NCI-H2107 treated with DMSO at 0.1 percent for 48 hours (cell line): ENCODE results near the gene HSPH1.

ENCODE experiments used
- DNase-seq: peaks from one replicate; lab custom pipeline; 2025; ENCODE audit not compliant: unreplicated experiment; lab: John Stamatoyannopoulos, UW

HSPH1 gene

DNA sequence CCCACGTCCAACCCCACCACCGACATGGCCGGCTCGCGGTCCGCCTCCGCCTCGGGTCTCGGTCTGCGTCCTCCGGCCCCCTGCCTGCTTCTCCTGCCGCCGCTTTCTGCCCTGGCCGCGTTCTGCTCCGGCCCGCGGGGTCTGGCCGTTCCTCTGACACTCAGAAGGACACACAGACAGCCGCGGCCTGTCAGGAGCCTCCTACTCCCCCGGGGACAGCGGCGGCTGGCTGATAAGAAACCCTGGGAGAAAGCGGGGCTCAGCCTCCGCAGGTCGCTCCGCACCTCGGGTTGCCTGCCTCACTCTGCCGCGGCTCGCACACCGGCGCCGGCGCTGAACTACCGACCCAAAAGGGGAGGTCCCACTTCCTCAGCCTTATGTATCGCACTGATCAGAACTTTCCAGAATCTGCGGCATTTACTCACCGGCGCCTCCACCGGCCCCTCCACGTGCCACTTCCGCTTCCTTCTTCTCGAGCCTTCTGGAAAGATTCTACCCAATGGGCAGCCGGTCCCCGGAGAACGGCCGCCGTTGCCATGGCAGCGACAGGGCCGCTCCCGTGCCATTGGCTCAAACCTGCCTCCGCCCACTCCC is at the start of gene HSPH1:
TSS of gene HSPH1 (minus strand) at position 348 of the 594 bp plus-strand sequence. CDS start at position 26, 322 bp downstream.
- DNase-seq = peak; percentile 91

DNA sequence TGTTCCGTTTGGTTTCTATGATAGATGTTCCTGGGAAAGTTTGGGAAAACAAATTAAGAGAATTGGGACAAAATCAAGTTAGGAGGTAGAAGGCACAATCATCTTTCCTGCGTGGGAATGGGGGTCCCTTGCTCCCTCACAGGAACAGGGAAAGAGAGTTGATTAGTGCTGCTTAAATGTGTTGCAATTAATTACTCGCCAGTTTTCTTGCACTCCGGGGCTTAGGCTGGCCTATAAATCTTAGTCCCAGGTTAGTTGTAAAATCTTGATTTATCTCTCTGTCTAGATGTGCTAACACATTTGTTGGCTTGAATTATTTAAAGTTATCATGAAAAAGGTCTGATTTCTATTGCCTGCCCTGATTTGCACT is 48.1 kb upstream of the HSPH1 start:
- no peak for DNase-seq

DNA sequence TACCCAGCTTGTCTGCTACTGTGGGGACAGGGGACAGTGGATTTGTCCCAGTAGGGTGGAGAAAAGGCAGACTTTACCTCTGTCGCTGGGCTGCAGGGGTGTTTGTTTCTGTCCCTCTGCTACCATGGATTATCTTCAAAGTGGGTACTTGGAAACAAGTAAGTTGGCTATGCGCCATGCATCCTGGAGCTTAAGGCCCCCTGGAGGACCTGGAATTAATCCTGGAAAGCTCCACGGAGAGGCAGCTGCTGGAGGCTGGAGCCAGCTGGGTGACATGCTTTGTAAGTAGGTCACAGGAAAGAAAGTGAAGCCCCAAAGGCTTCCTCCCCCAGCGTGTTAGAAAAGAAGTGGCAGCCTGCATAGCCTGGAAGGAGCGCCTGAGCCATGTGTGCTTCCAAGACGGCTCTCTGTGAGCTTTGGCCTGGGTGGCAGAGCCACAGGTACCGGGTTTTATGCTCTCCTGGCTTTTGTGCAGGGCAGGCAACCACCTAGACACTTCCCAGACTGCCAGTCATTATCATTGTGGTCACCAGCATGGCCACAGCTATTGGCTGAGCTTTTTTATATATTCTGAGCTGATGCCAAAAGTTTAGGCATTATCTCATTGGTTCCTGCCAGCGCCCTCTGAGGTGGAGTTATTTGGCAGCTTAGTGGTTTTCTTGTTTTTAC is 47.6 kb upstream of the HSPH1 start:
- peak; percentile 76 for DNase-seq

DNA sequence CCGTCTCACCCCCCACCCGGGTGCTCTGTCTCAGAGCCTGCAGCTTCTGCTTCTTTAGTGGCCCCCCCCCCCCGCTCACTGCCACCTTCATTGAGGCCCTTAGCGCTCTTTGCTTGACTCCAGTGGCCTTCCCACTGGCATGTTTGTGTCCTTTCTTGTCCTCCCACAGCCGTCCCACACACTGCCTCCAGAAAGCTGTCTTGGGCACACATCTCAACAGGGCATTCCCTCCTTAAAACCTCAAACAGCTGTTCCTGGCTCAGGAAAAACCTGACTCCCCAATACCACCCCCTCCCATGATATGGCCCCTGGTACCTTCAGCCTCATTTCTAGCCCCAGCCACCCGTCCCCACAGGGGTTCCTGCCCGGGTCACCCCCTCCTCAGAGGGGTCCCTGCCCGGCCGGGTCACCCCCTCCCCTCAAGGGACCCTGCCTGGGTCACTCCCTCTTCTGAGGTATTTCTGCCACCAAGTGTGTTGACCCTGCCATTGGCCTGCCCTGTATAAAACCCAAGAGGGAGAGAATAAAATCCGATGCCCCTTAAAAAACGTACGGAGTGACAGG is 46.9 kb upstream of the HSPH1 start:
- no peak for DNase-seq

DNA sequence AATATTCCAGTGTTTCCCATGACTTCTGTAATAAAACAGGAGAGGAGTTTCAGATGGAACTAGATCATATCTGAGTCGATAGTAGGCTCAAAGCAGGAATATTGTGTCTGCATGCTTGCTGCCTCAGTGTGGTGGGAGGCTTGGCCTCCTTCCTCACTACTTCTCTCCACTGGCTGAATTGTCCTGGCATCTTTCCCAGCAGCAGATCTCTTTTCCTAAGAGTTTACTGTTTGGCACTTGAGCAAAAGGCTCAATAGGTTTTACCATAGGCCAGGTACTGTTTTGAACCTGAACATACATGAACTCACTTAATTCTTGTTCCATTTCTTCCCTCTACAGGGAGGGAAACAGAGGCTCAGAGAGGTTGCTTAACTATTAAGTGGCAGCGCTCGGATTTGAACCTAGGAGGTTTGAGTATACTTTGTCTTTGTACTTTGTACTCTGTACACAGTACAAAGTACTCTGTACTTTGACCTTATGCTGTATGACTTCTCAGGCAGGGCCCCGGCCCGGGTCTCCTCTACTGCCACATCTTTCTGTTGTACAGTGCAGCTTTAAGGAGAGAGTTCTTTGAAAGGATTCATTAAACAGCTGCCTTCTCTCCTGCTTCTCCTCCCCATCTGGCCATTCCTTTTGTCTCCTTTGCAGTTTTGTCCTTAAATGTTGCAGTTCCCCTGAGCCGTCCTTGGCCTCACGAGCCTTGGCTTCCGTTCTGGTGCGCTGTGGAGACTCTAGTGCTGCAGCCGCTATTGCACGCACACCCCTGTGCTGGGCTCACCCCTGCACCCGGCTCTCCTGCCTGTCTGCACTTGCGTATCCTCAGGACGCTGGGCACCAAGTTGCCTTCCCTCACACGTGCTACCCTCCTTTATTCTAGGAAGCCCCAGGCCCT is 46.2 kb upstream of the HSPH1 start:
- no peak for DNase-seq

DNA sequence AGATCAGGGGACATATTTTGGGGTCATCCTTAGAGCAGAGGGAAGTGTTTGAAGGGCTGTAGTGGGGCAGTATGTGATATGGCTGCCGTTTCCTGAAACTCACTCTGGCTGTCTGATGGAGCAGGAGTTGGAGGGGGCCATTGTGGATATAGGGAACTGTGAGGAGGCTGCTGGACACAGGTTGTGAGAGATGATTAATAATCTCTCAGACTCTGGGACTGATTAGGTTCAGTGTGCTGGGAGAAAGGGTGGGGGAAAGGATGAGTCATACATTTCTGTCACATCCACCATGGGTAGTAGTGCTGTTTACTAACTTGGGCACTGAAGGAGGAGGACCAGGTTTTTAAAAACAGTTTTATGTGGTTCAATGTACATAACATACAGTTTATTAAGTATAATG is 42.9 kb upstream of the HSPH1 start:
- DNase-seq = no peak

DNA sequence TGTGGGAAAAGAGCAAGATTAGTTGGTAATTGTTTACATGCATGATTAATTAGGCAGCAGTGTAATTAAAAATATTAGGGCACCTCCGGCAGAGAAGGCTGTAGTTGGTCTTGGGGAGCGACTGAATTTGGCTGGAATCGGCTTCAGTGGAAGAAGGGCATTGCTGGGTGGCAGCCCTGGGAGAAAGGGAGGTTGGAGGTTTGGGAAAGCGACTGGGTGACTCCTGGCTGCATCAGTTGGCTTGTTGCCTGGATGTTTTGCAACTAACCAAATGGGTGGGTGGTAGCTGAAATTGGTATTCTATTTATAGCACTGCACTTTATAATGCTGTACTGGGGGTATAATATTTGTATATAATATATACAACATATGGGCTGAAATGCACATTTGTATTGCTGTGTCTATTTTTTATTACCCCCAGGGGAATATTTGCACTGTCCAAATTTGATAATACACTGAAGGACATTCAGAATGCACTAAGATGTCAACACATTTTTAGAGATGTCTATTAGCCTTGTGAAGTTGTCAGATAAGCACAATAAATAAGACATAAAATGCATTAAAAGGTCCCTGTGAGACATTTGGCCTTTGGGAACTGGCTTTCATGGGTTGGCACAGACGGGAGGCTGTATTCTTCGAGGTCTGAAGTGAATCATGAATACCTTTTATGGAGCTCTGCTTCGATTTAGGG is 39.8 kb upstream of the HSPH1 start:
- no peak for DNase-seq

DNA sequence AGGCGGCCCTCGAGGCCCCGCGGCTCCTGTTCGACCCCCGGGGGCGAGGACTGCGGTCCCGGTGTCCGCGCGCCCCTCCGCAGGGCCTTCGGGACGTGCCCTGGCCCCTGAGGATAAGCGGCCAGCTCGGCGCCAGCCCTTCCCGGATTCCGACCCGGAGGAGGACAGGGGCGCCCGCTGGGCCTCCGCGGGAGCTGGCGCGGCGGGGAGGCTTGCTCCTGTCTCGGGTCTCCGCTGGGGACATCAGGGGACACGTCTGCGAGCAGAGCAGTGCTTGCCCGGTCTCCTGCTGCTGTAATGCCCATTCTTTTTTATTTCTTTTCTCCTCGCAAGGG is 38.9 kb upstream of the HSPH1 start:
- DNase-seq = no peak

DNA sequence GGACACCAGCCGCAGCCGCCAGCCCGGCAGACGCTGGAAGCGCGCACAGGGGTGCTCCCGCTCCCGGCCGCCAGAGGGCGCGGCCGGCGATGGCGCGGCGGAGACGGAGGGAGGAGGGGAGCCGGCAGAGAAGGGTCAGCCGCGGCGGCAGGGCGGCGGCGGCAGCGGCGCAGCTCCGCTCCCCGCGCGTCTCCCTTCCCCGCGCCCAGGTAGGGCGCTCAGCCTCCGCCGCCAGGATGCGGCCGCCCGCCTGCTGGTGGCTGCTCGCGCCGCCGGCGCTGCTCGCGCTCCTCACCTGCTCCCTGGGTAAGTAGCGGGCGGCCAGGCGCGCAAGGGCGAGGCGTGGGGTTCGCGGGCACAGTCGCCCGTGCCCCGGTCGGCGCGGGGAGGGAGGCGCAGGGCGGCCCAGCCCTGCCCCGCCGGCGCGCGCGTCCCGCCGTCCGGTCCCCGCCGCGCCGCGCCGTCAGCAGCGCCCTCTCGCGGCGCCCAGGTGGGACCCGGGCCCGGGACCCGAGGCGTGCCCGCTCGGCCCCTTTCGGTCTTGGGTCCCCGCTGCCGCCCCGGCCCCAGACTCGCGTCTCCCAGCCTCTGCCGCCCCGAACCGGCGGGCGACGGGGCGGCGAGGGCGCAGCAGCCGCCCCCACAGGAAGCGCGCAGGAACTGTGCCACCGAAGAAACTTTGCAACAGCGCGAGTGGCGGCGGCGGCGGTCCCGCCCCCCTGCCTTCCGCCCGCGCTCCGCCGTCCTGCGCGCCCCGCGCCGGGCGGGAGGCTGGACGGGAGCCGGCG is 38.3 kb upstream of the HSPH1 start, which contains the start of gene B3GLCT:
TSS of gene B3GLCT (plus strand) at position 127 of the 788 bp plus-strand sequence. CDS start at position 237, 110 bp downstream.
- DNase-seq = peak; percentile 25

DNA sequence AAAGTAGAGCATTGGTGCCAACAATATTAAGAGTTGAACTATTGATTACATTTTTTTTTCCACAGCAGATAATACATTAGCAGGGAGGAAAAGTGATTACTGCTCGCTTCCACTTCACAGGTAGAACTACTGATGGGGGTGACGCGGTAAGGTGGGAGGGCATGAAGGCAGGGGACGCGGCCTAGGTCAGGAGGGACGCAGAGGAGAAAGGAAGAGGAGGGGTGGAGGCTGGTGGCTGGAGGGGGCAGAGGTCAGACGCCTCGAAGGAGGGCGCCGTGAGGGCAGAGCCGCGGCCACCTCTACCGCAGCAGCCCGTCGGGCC is 37.8 kb upstream of the HSPH1 start:
- no peak for DNase-seq

DNA sequence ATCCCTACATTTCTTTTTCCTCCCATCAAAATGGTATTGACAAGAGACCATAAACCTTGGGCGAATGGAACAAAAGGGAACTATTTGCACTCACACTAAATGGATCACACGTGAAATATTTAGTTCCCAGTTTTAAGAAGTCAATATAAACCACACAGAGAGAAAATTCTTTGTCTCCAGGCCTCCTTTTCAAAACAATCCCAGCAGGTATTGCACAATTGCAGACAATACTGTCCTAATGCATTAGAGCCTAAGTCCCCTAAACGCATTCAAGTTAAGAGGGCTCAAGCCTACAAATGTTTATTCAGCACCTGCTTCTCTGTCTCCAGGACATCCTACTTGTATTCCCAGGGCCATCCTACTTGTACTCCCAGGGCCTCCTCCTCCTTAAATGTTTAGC is 36.8 kb upstream of the HSPH1 start:
- DNase-seq = peak; percentile 36

DNA sequence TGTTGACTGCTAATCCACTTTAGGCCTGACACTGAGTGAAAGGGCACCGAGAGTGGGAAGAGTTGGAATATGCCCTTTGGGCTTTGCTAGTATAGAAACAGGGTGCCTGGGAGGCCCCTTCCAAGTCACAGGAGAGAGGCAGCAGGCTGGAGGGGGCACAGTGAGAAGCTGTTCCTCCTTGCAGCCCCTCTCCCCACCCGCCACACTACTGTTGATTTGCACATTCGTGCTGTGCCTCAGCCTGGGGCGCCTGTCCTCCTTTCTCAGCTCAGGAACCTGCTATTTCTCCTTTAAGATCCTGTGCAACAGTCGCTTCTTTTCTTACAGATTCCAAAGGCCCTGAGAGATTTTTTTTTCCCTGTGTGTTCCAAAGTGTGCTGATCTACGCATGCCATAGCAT is 35.3 kb upstream of the HSPH1 start:
- no peak for DNase-seq

DNA sequence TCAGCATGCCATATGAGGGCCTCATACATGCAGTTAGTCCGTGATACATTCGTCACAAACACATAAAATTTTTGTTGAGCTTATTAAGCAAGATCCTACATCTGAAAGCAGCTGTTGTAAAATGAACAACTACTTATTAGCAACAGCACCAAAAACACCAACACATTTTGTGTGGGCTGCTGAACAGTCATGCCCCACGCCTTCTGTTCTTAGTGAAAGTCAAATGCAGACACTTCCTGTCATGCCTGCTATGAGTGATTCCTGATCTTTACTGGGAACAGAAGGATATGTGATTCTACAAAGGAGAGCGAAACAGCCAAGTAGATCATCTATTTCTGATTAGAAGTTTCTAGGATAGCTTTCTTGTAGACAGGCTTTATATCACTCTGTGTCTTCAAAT is 33.9 kb upstream of the HSPH1 start:
- DNase-seq = no peak

DNA sequence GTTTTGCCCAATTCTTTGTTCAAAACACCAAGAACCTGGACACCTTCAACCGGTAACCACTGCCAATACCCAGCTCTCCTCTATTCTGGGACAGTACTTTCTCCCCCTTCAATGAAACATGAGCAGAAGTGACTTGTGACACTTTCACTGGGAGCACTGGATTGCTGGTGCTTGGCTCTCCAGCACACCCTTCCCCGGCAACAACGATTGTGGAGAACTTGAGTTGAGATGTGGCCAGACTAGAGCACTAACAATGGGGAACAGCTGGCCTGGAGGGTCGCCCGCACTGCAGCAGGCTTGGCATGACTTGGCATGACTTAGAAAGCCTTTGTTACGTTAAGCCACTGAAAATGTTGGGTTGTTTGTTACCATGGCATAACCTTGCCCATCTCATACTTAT is 30.6 kb upstream of the HSPH1 start:
- DNase-seq = no peak

DNA sequence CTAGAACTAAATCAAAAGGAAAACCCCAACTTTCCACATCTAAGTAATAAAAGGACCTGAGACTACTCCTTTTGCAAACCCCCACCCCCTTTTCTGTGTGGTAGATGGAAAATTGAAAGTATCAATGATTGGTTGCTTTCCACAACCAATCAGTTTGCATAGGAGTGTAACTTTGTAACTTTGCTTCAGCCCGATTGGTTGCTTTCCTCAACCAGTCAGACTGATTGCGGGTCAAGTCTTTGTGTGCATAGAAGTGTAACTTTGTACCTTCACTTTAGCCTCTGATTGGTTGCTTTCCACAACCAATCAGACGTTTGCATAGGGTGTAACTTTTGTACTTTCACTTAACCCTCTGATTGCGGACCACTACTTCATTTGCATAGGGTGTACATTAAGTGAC is 30.0 kb upstream of the HSPH1 start:
- no peak for DNase-seq

DNA sequence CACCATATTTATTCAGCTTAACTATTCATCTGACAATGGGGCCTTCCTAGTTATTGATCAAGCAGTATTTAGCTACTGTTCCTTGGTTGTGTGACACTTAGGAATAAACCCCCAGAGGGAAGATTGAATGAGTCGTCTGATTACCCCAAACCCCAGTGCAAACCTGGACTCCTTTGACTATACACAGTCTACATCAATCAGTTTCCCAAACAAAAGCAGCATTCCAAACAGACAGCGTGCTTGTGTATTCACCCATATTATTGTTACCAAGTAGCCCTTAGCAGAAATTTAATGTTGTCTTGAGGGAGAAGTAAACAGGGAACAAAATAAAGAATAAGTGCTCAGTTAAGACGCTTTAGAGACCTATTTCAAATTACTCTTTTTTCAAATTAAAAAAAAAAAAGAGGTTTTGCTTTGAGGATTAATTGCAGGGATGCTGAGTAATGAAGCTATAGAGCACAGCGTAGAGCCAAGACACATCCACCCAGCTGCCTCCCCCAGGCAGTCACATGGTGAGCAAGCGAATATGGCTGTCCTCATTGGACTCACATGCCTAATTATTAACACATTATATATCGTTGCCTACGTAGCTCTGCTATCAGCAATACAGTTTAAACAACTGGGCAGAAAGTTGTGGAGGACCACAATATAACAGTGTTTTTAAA is 23.4 kb upstream of the HSPH1 start:
- no peak for DNase-seq

DNA sequence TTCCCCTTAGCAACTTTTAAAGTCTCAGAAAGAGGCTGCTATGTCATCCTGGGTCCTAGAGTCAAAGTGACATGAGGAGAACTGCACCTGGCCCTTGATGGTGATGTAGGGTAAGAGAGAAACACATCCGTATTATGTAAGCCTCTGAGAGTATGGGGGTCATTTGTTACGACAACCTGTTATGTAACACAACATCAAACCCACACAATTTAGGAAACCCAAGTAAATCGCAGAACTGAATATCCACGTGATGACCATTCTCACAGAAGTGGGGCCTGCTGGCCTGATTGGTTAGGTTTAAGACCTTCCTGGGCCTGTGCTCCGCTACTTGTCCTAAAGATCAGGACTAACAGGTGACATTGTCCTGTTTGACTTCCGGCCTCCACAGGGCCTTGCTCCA is 22.7 kb upstream of the HSPH1 start:
- no peak for DNase-seq

DNA sequence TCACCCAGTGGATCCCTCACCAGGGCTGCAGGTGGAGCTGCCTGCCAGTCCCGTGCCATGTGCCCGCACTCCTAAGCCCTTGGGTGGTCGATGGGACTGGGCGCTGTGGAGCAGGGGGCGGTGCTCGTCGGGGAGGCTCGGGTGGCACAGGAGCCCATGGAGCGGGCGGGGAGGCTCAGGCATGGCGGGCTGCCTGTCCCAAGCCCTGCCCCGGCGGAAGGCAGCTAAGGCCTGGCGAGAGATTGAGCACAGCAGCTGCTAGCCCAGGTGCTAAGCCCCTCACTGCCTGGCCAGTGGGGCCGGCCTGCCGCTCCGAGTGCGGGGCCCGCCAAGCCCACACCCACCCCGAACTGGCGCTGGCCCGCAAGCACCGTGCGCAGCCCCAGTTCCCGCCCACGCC is 21.3 kb upstream of the HSPH1 start:
- DNase-seq = no peak

DNA sequence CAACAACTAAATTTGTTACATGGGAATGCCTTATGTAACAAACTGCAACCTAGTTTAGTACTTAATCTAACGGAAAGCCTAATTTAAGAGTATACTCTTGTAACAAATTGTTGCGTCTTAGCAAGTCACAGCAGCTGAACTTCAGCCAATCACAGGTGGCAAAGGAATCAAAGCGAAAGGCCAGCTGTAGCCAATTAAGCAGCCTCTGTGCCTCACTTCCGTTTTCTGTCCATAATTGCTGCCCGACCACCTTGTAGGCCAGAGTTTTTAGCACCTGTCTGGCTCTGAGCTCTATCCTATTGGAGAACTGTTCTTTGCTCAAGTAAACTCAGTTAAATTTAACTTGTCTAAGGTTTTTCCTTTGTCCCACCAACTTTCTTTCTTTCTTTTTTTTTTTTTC is 18.1 kb upstream of the HSPH1 start:
- DNase-seq = no peak

DNA sequence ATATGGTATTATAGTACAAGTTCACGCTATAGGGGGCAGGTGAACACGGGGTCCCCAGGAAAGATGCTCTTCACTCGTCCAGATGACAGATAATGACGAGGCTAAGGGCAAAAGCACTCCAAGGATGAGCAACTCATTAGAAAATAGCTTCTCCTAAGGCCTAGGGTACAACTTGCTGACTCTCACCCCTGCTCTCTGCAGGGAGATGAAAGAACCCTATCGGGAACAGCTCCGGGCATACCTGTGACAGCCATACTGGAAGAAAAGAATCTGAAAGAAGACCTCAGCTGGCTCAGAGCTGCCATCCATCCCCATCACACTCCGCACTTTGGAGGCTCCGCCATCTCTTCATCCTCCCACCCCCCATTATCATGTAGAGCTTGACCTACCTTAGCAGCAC is 17.5 kb upstream of the HSPH1 start:
- no peak for DNase-seq
